Kidney (tissue), 14 donors: ENCODE results near the gene DLG5. TPM values are rescaled to one million over a fixed set of nuclear protein-coding genes. Genes with fewer than 3 reads are reported as not detected.

ENCODE experiments used
- DNase-seq, 5 donors: peaks; one replicate each; pipeline ENCODE4 v3.0.0-alpha.2; 2013 to 2020
- FAIRE-seq: peaks from 2 replicates; lab custom pipeline; 2012; peaks lifted over from hg19 to GRCh38; lab: Jason Lieb, UNC
- H3K27ac ChIP-seq, 2 donors: one replicate each; pipeline ENCODE4 v1.7.0; 2013; ENCODE audit warnings: low read depth in 2 of 2, low read length in 2 of 2, inconsistent platforms in 1 of 2
- H3K27me3 ChIP-seq: one replicate; pipeline ENCODE4 v1.7.1; 2013; ENCODE audit warnings: low read length, inconsistent platforms; ENCODE audit not compliant: control insufficient read depth, insufficient read depth
- H3K36me3 ChIP-seq, 3 donors: one replicate each; pipeline versions ENCODE4 v1.7.0 to v1.7.1; 2013; ENCODE audit warnings: low read length in 3 of 3, control low read depth in 1 of 3, inconsistent platforms in 1 of 3; ENCODE audit not compliant: insufficient read depth in 3 of 3, control insufficient read depth in 2 of 3
- H3K4me1 ChIP-seq, 3 donors: one replicate each; pipeline versions ENCODE4 v1.7.0 to v1.7.1; 2013; ENCODE audit warnings: low read length in 3 of 3, inconsistent platforms in 1 of 3, low read depth in 1 of 3; ENCODE audit not compliant: control insufficient read depth in 2 of 3, insufficient read depth in 2 of 3
- H3K4me3 ChIP-seq, 3 donors: one replicate each; pipeline versions ENCODE4 v1.7.0 to v1.8.1; 2013; ENCODE audit warnings: low read length in 3 of 3, control low read depth in 1 of 3, inconsistent platforms in 1 of 3
- H3K9ac ChIP-seq, 3 donors: one replicate each; pipeline versions ENCODE4 v1.7.0 to v1.7.1; 2013; ENCODE audit warnings: low read length in 3 of 3, control low read depth in 1 of 3, inconsistent platforms in 1 of 3
- H3K9me3 ChIP-seq, 3 donors: one replicate each; pipeline versions ENCODE4 v1.7.0 to v1.7.1; 2013; ENCODE audit warnings: low read length in 3 of 3, control low read depth in 1 of 3, inconsistent platforms in 1 of 3; ENCODE audit not compliant: control insufficient read depth in 2 of 3, insufficient read depth in 1 of 3
- intact Hi-C: fragments of 100-400 bp; cut with DNase I; formaldehyde crosslinking; loops from one replicate; pipeline ENCODE4 v1.11.1; 2022
- polyA plus RNA-seq: library from polyadenylated mRNA; stranded (reverse); fragments of 350-450 nt; fragmentation: Illumina TruSeq; extraction: RNeasy Lipid Tissue Mini Kit (QIAGEN cat#74804); gene quantifications from one replicate; pipeline ENCODE4 v1.2.3, GENCODE V29; 2014; ENCODE audit warnings: low read depth, low replicate concordance; ENCODE audit not compliant: insufficient read depth
- total RNA-seq: library from RNA; stranded (reverse); fragmentation: NEBNext Ultra II Directional; extraction: Animal tissue kit (Norgen Biotek cat#: 25700); gene quantifications from one replicate; pipeline ENCODE4 v1.2.1, GENCODE V29; 2021
- TF ChIP-seq, protein P1 (sequence below): IDR thresholded peaks from 3 replicates; pipeline ENCODE4 v1.5.1; 2012; ENCODE audit warnings: mild to moderate bottlenecking, moderate library complexity, borderline replicate concordance; ENCODE audit not compliant: insufficient read depth; ENCODE audit errors: extremely low read depth
- donor health status: control.
- donor health status: control.
- donor health status: control.
- donor health status: control.
- donor health status: control.
- donor health status: DM: yes; HTN: yes; CAD: no.
- donor health status: Normal renal cell carcinoma (clear cell type).

The DLG5 gene
- total and polyA plus RNA-seq, 2 donors from 2014 or later = 5.4 to 30.0 TPM

GRCh38 chr10:77907900-77908717, 18.4 kb downstream of the DLG5 start:
- intact Hi-C loops = no loop called here
- TF ChIP-seq, protein P1, sequence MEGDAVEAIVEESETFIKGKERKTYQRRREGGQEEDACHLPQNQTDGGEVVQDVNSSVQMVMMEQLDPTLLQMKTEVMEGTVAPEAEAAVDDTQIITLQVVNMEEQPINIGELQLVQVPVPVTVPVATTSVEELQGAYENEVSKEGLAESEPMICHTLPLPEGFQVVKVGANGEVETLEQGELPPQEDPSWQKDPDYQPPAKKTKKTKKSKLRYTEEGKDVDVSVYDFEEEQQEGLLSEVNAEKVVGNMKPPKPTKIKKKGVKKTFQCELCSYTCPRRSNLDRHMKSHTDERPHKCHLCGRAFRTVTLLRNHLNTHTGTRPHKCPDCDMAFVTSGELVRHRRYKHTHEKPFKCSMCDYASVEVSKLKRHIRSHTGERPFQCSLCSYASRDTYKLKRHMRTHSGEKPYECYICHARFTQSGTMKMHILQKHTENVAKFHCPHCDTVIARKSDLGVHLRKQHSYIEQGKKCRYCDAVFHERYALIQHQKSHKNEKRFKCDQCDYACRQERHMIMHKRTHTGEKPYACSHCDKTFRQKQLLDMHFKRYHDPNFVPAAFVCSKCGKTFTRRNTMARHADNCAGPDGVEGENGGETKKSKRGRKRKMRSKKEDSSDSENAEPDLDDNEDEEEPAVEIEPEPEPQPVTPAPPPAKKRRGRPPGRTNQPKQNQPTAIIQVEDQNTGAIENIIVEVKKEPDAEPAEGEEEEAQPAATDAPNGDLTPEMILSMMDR = peak; percentile 12
- Histone ChIP-seq H3K27ac (no peak overlapping the region), H3K27me3 (no peaks in the 10 kb centered on the region), H3K4me3 (no peak overlapping the region), H3K36me3 (no peaks in the 10 kb centered on the region), H3K4me1 (peaks cover 0 to 33% (median 15%) of the 10 kb centered on the region in 3 donors), H3K9me3 (no peaks in the 10 kb centered on the region), H3K9ac (no peak overlapping the region)
- DNase-seq (peak in 4 of 5 donors; percentile 41 to 60 (median 47)), FAIRE-seq (no peak)

DNA sequence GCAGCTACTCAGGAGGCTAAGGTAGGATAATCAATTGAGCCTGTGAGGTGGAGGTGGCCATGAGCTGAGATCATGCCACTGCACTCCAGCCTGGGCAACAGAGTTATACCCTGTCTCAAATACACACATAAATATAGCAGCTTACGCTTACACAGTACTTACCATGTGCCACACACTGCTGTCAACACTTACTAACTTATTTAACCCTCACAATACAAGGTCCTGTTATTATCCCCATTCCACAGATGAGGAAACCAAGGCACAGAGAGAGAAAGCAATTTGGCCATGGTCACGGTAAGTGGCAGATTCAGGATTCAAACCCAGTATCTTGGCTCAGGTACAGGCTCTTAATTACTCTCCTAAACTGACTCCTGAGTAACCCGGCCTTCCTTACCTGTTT, 19.1 kb downstream of the DLG5 start:
- no peaks in the 10 kb centered on the region for H3K36me3 ChIP-seq
- FAIRE-seq = no peak
- no peaks in the 10 kb centered on the region for H3K9me3 ChIP-seq
- peaks cover 0 to 33% (median 15%) of the 10 kb centered on the region in 3 donors for H3K4me1 ChIP-seq
- H3K9ac ChIP-seq = no peak overlapping the region
- DNase-seq = no peak
- H3K4me3 ChIP-seq = no peak overlapping the region
- H3K27me3 ChIP-seq = no peaks in the 10 kb centered on the region
- TF ChIP-seq, protein P1 = no peak
- intact Hi-C loops = no loop called here
- no peak overlapping the region for H3K27ac ChIP-seq

GRCh38 chr10:77906951-77907421, 19.6 kb downstream of the DLG5 start:
- peaks cover 0 to 33% (median 15%) of the 10 kb centered on the region in 3 donors for H3K4me1 ChIP-seq
- H3K36me3 ChIP-seq = no peaks in the 10 kb centered on the region
- intact Hi-C loops = no loop called here
- FAIRE-seq (no peak), DNase-seq (no peak)
- no peak overlapping the region for H3K9ac ChIP-seq
- TF ChIP-seq, protein P1 = no peak
- H3K27me3 ChIP-seq = no peaks in the 10 kb centered on the region
- no peak overlapping the region for H3K4me3 ChIP-seq
- no peaks in the 10 kb centered on the region for H3K9me3 ChIP-seq
- no peak overlapping the region for H3K27ac ChIP-seq
